SK-N-SH treated with all-trans-retinoic acid at 6 μM for 48 hours (cell line): ENCODE results near the gene FAM124A.

Source experiments
- ZFP3 ChIP-seq: fragments of 250-450 bp; sonication (Bioruptor Pico); IDR thresholded peaks from 2 replicates; pipeline ENCODE4 v1.5.0; 2020; ENCODE audit warnings: mild to moderate bottlenecking, moderate library complexity
- ZFP30 ChIP-seq: fragments of 450-650 bp; formaldehyde crosslinking; IDR thresholded peaks from 2 replicates; pipeline ENCODE4 v1.5.0; 2022; ENCODE audit warnings: mild to moderate bottlenecking, moderate library complexity
- ZNF70 ChIP-seq: fragments of 450-650 bp; formaldehyde crosslinking; IDR thresholded peaks from 2 replicates; pipeline ENCODE4 v1.5.0; 2020; ENCODE audit warnings: mild to moderate bottlenecking, moderate library complexity
- ZNF8 ChIP-seq: fragments of 450-650 bp; formaldehyde crosslinking; IDR thresholded peaks from 2 replicates; pipeline ENCODE4 v1.5.0; 2020; ENCODE audit warnings: mild to moderate bottlenecking, moderate library complexity

- TF ChIP-seq ZFP3 (CRISPR knock-in tag) (no peak), ZFP30 (no peak), ZNF70 (CRISPR knock-in tag) (no peak), ZNF8 (CRISPR knock-in tag) (no peak)
Observed at GRCh38 chr13:51194942-51195341, 27.3 kb upstream of the FAM124A start.
